H1 (cell line): ENCODE measurements around the gene PFDN6.

Experiments used
- CTCF ChIP-seq, 3 experiments: IDR thresholded peaks; 1 replicate in 2 of 3; 2 replicates in 1 of 3; pipeline versions ENCODE4 v1.5.1 to v1.6.1; 2011; ENCODE audit warnings: low read length in 3 of 3, mild to moderate bottlenecking in 3 of 3, inconsistent platforms in 2 of 3, low read depth in 1 of 3, moderate library complexity in 1 of 3; ENCODE audit not compliant: insufficient read depth in 1 of 3; ENCODE audit errors: control extremely low read depth in 1 of 3
- POLR2A ChIP-seq, 2 experiments: IDR thresholded peaks; 1 replicate in 1 of 2; 2 replicates in 1 of 2; pipeline ENCODE4 v1.6.1; 2011; ENCODE audit warnings: low read depth in 2 of 2, low read length in 2 of 2, mild to moderate bottlenecking in 2 of 2; ENCODE audit errors: control extremely low read depth in 1 of 2
- POLR2AphosphoS5 ChIP-seq: IDR thresholded peaks from 2 replicates; pipeline ENCODE4 v1.6.1; 2011; ENCODE audit warnings: low read depth, low read length
- RFX5 ChIP-seq: IDR thresholded peaks from 2 replicates; pipeline ENCODE4 v1.6.1; 2011; ENCODE audit warnings: low read depth, low read length, improper control_type of control experiment, borderline replicate concordance
- ZNF274 ChIP-seq: IDR thresholded peaks from 2 replicates; pipeline ENCODE4 v1.7.0; 2012; ENCODE audit warnings: low read length, borderline replicate concordance; ENCODE audit errors: extremely low read depth

GRCh38 chr6:33316603-33317418 lies 27.4 kb downstream of the PFDN6 start:
- TF ChIP-seq CTCF (IDR thresholded peaks at IDR 0.05; ENCODE audit: control extremely low read depth in 1 of 3, insufficient read depth in 1 of 3, low read depth in 1 of 3, low read length in 3 of 3): no peak
- TF ChIP-seq ZNF274: no peak
- no peak for TF ChIP-seq RFX5
- TF ChIP-seq POLR2AphosphoS5: no peak
- no peak for TF ChIP-seq POLR2A (IDR thresholded peaks at IDR 0.05; ENCODE audit: control extremely low read depth in 1 of 2, low read depth in 2 of 2, low read length in 2 of 2)
